Smooth muscle cell (in vitro differentiated cells): ENCODE data around the gene FHOD1. TPM values are rescaled to one million over a fixed set of nuclear protein-coding genes. Genes with fewer than 3 reads are reported as not detected.

Experiments
- DNase-seq: peaks from one replicate; lab custom pipeline; 2025; ENCODE audit not compliant: unreplicated experiment; lab: John Stamatoyannopoulos, UW
- H2AFZ ChIP-seq: fragments of 200-600 bp; sonication (generic); 2 replicates; pipeline ENCODE4 v1.6.0; 2016; ENCODE audit warnings: antibody characterized with exemption, low read depth, mild to moderate bottlenecking
- H3F3A ChIP-seq: fragments of 200-600 bp; sonication (generic); 2 replicates; pipeline ENCODE4 v1.6.0; 2017; ENCODE audit warnings: antibody characterized with exemption, low read depth
- H3K27ac ChIP-seq: fragments of 200-600 bp; sonication (generic); 2 replicates; pipeline ENCODE4 v1.5.1; 2016; ENCODE audit warnings: low read depth, mild to moderate bottlenecking
- H3K27me3 ChIP-seq: fragments of 200-600 bp; sonication (generic); 2 replicates; pipeline ENCODE4 v1.6.1; 2016; ENCODE audit warnings: low read depth, mild to moderate bottlenecking
- H3K36me3 ChIP-seq: fragments of 200-600 bp; sonication (generic); 2 replicates; pipeline ENCODE4 v1.5.1; 2016; ENCODE audit warnings: low read depth
- H3K4me1 ChIP-seq: fragments of 200-600 bp; sonication (generic); 2 replicates; pipeline ENCODE4 v1.5.1; 2016; ENCODE audit warnings: low read depth
- H3K4me2 ChIP-seq: fragments of 200-600 bp; sonication (generic); 2 replicates; pipeline ENCODE4 v1.6.0; 2016; ENCODE audit warnings: mild to moderate bottlenecking
- H3K4me3 ChIP-seq: fragments of 200-600 bp; sonication (generic); 2 replicates; pipeline ENCODE4 v1.5.1; 2016; ENCODE audit warnings: mild to moderate bottlenecking
- H3K79me2 ChIP-seq: fragments of 200-600 bp; sonication (generic); 2 replicates; pipeline ENCODE4 v1.6.0; 2016; ENCODE audit warnings: low read depth, mild to moderate bottlenecking
- H3K9ac ChIP-seq: fragments of 200-600 bp; sonication (generic); 2 replicates; pipeline ENCODE4 v1.6.0; 2016; ENCODE audit warnings: low read depth
- H3K9me3 ChIP-seq: fragments of 200-600 bp; sonication (generic); replicated peaks from 2 replicates; pipeline ENCODE4 v1.5.1; 2016; ENCODE audit warnings: low read depth
- H4K20me1 ChIP-seq: fragments of 200-600 bp; sonication (generic); 2 replicates; pipeline ENCODE4 v1.6.0; 2016; ENCODE audit warnings: low read depth
- WGBS: methylation state at CpG from one replicate; pipeline ENCODE4 v1.1.7; 2016; ENCODE audit warnings: low lambda C conversion rate; 5-methylcytosine and 5-hydroxymethylcytosine counted together
- polyA plus RNA-seq: library from polyadenylated mRNA; unstranded; fragments of >200 nt; fragmentation: Nextera tagmentation; extraction: Ambion mirVana; gene quantifications from 2 replicates; pipeline ENCODE4 v1.2.1, GENCODE V29; 2016
- total RNA-seq: library from RNA; depleted of rRNA; stranded (reverse); fragments of >200 nt; gene quantifications from 2 replicates; pipeline ENCODE4 v1.2.3, GENCODE V29; 2014
- TF ChIP-seq, protein P1 (sequence below): fragments of 200-600 bp; sonication (generic); IDR thresholded peaks from 2 replicates; pipeline ENCODE4 v1.5.1; 2017; ENCODE audit warnings: borderline replicate concordance, mild to moderate bottlenecking, antibody characterized with exemption; ENCODE audit not compliant: insufficient read depth, poor library complexity, severe bottlenecking

The FHOD1 gene
- total and polyA plus RNA-seq, 2 experiments from 2014 or later, result 16.0 to 23.3 TPM

DNA sequence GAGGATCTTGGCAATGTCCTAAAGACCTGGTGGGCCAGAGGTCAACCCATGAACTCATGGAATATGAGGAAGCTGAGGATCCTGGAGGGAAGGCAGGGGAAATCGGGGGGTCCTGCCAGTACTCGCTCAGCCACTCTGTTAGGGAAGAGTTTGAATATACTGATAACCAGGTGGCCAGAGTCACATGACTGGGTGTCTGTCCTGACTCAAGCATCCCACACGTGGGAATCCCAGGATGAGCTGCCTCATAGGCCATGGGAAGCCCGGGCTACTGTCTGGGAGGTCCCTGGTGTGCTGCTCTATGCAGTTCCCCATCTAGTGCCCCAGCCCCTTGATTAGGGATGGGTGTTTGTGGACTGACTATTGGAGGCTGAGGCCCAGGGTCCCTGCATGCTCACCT is 59.0 kb downstream of the FHOD1 start:
- H3K36me3 ChIP-seq, result no peaks in the 10 kb centered on the region
- H3K27ac ChIP-seq, result no peak overlapping the region
- H3K4me1 ChIP-seq, result peaks cover 22% of the 10 kb centered on the region
- H3K9ac ChIP-seq, result no peak overlapping the region
- H3K79me2 ChIP-seq, result peaks cover 16% of the 10 kb centered on the region
- H3F3A ChIP-seq, result no peaks in the 10 kb centered on the region
- H3K9me3 ChIP-seq, result no peaks in the 10 kb centered on the region
- WGBS, result 82% methylated on average over 4 of the region's 4 CpGs
- no peak overlapping the region for H3K4me3 ChIP-seq
- TF ChIP-seq, protein P1, sequence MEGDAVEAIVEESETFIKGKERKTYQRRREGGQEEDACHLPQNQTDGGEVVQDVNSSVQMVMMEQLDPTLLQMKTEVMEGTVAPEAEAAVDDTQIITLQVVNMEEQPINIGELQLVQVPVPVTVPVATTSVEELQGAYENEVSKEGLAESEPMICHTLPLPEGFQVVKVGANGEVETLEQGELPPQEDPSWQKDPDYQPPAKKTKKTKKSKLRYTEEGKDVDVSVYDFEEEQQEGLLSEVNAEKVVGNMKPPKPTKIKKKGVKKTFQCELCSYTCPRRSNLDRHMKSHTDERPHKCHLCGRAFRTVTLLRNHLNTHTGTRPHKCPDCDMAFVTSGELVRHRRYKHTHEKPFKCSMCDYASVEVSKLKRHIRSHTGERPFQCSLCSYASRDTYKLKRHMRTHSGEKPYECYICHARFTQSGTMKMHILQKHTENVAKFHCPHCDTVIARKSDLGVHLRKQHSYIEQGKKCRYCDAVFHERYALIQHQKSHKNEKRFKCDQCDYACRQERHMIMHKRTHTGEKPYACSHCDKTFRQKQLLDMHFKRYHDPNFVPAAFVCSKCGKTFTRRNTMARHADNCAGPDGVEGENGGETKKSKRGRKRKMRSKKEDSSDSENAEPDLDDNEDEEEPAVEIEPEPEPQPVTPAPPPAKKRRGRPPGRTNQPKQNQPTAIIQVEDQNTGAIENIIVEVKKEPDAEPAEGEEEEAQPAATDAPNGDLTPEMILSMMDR, result no peak
- H3K4me2 ChIP-seq, result no peak overlapping the region
- peaks cover 18% of the 10 kb centered on the region for H4K20me1 ChIP-seq
- no peak for DNase-seq
- no peaks in the 10 kb centered on the region for H3K27me3 ChIP-seq
- H2AFZ ChIP-seq, result no peak overlapping the region

DNA sequence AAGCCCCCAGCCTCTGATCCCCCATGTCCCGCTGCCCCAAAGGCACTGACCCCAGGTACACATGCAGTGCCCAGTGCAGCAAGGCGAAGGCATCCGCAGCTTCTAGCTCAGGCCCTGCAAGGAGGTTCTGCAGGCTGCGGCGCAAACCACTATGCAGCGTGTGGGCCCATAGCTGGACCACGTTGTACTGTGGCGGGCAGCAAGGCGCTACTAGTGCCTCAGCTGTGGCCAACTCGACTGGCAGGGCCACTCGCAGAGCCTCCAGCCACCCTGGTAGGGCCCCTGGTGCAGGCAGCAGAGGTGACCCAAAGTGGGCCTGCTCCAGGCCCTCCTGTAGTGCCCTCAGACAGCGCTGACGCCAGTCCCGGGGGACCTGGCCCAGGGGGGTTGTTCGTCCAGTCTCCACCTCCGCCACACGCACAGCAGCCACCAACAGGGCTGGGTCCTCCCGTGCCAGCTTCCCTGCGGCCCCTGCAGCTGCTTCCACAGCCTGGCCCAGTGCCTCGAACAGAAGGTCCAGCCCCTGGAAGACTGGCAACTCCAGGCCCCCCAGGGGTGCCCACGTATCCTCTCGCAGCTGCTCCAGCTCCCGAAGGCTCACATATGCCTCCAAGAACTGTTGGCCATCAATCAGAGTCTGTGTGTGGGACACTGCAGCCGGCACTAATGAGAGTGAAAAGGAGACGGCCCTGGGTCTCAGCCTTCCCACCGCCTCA is 59.9 kb downstream of the FHOD1 start:
- Histone ChIP-seq H3K79me2 (peaks cover 14% of the 10 kb centered on the region), H2AFZ (no peak overlapping the region), H3K27ac (no peak overlapping the region), H3K36me3 (no peaks in the 10 kb centered on the region), H3K4me2 (no peak overlapping the region), H3K4me3 (no peak overlapping the region), H3K27me3 (no peaks in the 10 kb centered on the region), H4K20me1 (peaks cover 8% of the 10 kb centered on the region), H3K4me1 (peaks cover 18% of the 10 kb centered on the region), H3K9ac (no peak overlapping the region), H3K9me3 (no peaks in the 10 kb centered on the region), H3F3A (no peaks in the 10 kb centered on the region)
- 96% methylated on average over 26 of the region's 26 CpGs for WGBS
- DNase-seq, result no peak
- TF ChIP-seq, protein P1, result no peak

DNA sequence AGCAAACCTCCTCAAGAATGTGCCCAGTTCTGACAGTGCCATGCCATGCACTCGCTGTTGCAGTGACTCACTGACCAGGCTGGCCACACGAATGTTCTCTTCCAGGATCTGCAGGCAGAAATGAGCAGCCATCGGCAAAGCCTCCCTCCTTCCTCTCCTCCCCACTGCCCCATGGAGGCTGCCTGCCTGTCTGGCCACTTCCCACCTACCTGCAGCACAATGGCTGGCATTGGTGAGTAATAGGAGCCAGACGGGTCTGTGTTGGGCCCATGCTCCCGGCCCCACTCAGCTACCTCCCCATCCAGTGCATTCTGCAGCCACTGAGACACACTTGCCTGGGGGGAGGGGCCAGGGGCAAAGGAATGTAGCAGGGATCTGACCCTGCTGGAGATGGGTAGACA is 60.7 kb downstream of the FHOD1 start:
- Histone ChIP-seq H3K27ac (no peak overlapping the region), H2AFZ (no peak overlapping the region), H3K4me2 (no peak overlapping the region), H3K27me3 (no peaks in the 10 kb centered on the region), H3K79me2 (peaks cover 11% of the 10 kb centered on the region), H3K9me3 (no peaks in the 10 kb centered on the region), H3K36me3 (no peaks in the 10 kb centered on the region), H3K9ac (no peak overlapping the region), H3K4me1 (peaks cover 16% of the 10 kb centered on the region), H4K20me1 (peaks cover 7% of the 10 kb centered on the region), H3K4me3 (no peak overlapping the region), H3F3A (no peaks in the 10 kb centered on the region)
- DNase-seq, result no peak
- TF ChIP-seq, protein P1, result no peak
- 30% methylated on average over 5 of the region's 5 CpGs for WGBS

- Histone ChIP-seq H3K36me3 (no peaks in the 10 kb centered on the region), H3K4me2 (no peak overlapping the region), H3K9ac (no peak overlapping the region), H4K20me1 (peaks cover 7% of the 10 kb centered on the region), H3K4me1 (peaks cover 13% of the 10 kb centered on the region), H3K79me2 (peaks cover 10% of the 10 kb centered on the region), H2AFZ (no peak overlapping the region), H3K9me3 (no peaks in the 10 kb centered on the region), H3K27ac (no peak overlapping the region), H3K4me3 (no peak overlapping the region), H3K27me3 (no peaks in the 10 kb centered on the region), H3F3A (no peaks in the 10 kb centered on the region)
- TF ChIP-seq, protein P1, result no peak
- 16% methylated on average over 12 of the region's 12 CpGs for WGBS
- DNase-seq, result no peak
These were observed 61.6 kb downstream of the FHOD1 start for GRCh38 chr16:67185651-67186134.
